SK-N-SH (cell line): ENCODE measurements around the gene NOTCH3. TPM values are rescaled to one million over a fixed set of nuclear protein-coding genes. Genes with fewer than 3 reads are reported as not detected.

ENCODE experiments used
- CTCF ChIA-PET: fragments of 300-600, 350-600 bp; formaldehyde crosslinking; extraction: SDS; loops from one replicate; lab custom pipeline; 2021; lab: Yijun Ruan, JAX
- POLR2A ChIA-PET: fragments of 350-600 bp; sonication (Branson Sonifier 250); formaldehyde crosslinking; extraction: SDS; loops from one replicate; lab custom pipeline; 2020; ENCODE audit warnings: antibody characterized with exemption, inconsistent platforms; lab: Yijun Ruan, JAX
- DNase-seq: peaks from one replicate; pipeline ENCODE4 v3.0.0; 2012
- H2AFZ ChIP-seq: fragments of 200-600 bp; sonication (generic); 2 replicates; pipeline ENCODE4 v1.8.1; 2016; ENCODE audit warnings: antibody characterized with exemption, mild to moderate bottlenecking, low read depth
- H3F3A ChIP-seq: fragments of 200-600 bp; sonication (generic); replicated peaks from 2 replicates; pipeline ENCODE3; 2016; ENCODE audit warnings: antibody characterized with exemption, mild to moderate bottlenecking; ENCODE audit not compliant: insufficient read depth
- H3K27ac ChIP-seq, 2 experiments: fragments of 200-500 bp in 1 of 2; fragments of 200-600 bp in 1 of 2; sonication (Bioruptor generic) in 1 of 2; sonication (generic), shearing (Covaris generic) in 1 of 2; 2 replicates each; pipeline versions ENCODE4 v1.5.1 to v1.6.1; 2014 to 2016; ENCODE audit warnings: low read depth in 2 of 2, inconsistent platforms in 1 of 2, low read length in 1 of 2, mild to moderate bottlenecking in 1 of 2, mixed read lengths in 1 of 2
- H3K27me3 ChIP-seq: fragments of 200-600 bp; sonication (generic), shearing (Covaris generic); 2 replicates; pipeline ENCODE4 v1.6.1; 2016; ENCODE audit warnings: mixed run types; ENCODE audit not compliant: insufficient read depth
- H3K36me3 ChIP-seq, 2 experiments: fragments of 200-500 bp in 1 of 2; fragments of 200-600 bp in 1 of 2; sonication (Bioruptor generic) in 1 of 2; sonication (generic) in 1 of 2; replicated peaks in 1 of 2; 2 replicates each; pipeline versions ENCODE3 to v1.5.1; 2014 to 2016; ENCODE audit warnings: low read length in 1 of 2, mild to moderate bottlenecking in 1 of 2; ENCODE audit not compliant: insufficient read depth in 2 of 2, control insufficient read depth in 1 of 2
- H3K4me1 ChIP-seq, 2 experiments: fragments of 200-500 bp in 1 of 2; fragments of 200-600 bp in 1 of 2; sonication (Bioruptor generic) in 1 of 2; sonication (generic), shearing (Covaris generic) in 1 of 2; 2 replicates each; pipeline versions ENCODE4 v1.5.1 to v1.6.1; 2014 to 2016; ENCODE audit warnings: low read depth in 1 of 2, low read length in 1 of 2, mixed run types in 1 of 2; ENCODE audit not compliant: insufficient read depth in 2 of 2, control insufficient read depth in 1 of 2
- H3K4me2 ChIP-seq: fragments of 200-600 bp; sonication (generic), shearing (Covaris generic); 2 replicates; pipeline ENCODE4 v1.6.1; 2017; ENCODE audit warnings: mixed run types
- H3K4me3 ChIP-seq, 2 experiments: fragments of 200-500 bp in 1 of 2; fragments of 200-600 bp in 1 of 2; sonication (Bioruptor generic) in 1 of 2; sonication (generic), shearing (Covaris generic) in 1 of 2; 2 replicates each; pipeline versions ENCODE4 v1.5.1 to v1.8.1; 2014 to 2016; ENCODE audit warnings: low read depth in 2 of 2, inconsistent platforms in 1 of 2, low read length in 1 of 2, mild to moderate bottlenecking in 1 of 2, mixed read lengths in 1 of 2, moderate library complexity in 1 of 2
- H3K79me2 ChIP-seq: fragments of 200-600 bp; sonication (generic); 2 replicates; pipeline ENCODE4 v1.8.1; 2017; ENCODE audit warnings: mild to moderate bottlenecking; ENCODE audit not compliant: insufficient read depth
- H3K9ac ChIP-seq: fragments of 200-600 bp; sonication (generic); 2 replicates; pipeline ENCODE4 v1.6.1; 2017; ENCODE audit warnings: mixed run types
- H3K9me2 ChIP-seq: fragments of 200-600 bp; sonication (generic); 2 replicates; pipeline ENCODE4 v1.6.1; 2017; ENCODE audit warnings: mixed run types
- H3K9me3 ChIP-seq: fragments of 200-600 bp; sonication (generic); 2 replicates; pipeline ENCODE4 v1.6.1; 2017; ENCODE audit warnings: mixed run types, mild to moderate bottlenecking, moderate library complexity
- H4K20me1 ChIP-seq: fragments of 200-600 bp; sonication (generic); 2 replicates; pipeline ENCODE4 v1.6.1; 2017; ENCODE audit warnings: mild to moderate bottlenecking, mixed run types; ENCODE audit not compliant: insufficient read depth
- CHD2 ChIP-seq: fragments of 150-350 bp; IDR thresholded peaks from 2 replicates; pipeline ENCODE4 v1.6.1; 2018; ENCODE audit warnings: low read length; ENCODE audit not compliant: partially characterized antibody
- EP300 ChIP-seq, 2 experiments: IDR thresholded peaks; 2 replicates each; pipeline versions ENCODE4 v1.4.0 to v1.6.1; 2012; ENCODE audit warnings: borderline replicate concordance in 1 of 2, low read depth in 1 of 2, low read length in 1 of 2
- EZH2phosphoT487 ChIP-seq: fragments of 200-600 bp; sonication (generic); IDR thresholded peaks from 2 replicates; pipeline ENCODE4 v1.6.1; 2017; ENCODE audit warnings: low read depth, mixed run types, mild to moderate bottlenecking, antibody characterized with exemption, moderate library complexity, borderline replicate concordance
- FOSL2 ChIP-seq: IDR thresholded peaks from 2 replicates; pipeline ENCODE4 v1.4.0; 2012; ENCODE audit warnings: low read depth, mild to moderate bottlenecking, moderate library complexity, borderline replicate concordance
- FOXM1 ChIP-seq: IDR thresholded peaks from 2 replicates; pipeline ENCODE4 v1.4.0; 2012; ENCODE audit warnings: low read depth, mild to moderate bottlenecking
- GABPA ChIP-seq: IDR thresholded peaks from 2 replicates; pipeline ENCODE4 v1.4.0; 2012; ENCODE audit warnings: low read depth, mild to moderate bottlenecking
- GATA2 ChIP-seq: sonication (generic); formaldehyde crosslinking; IDR thresholded peaks from 2 replicates; pipeline ENCODE4 v1.5.0; 2020; ENCODE audit warnings: mild to moderate bottlenecking, missing genetic modification reagents
- JUND ChIP-seq: IDR thresholded peaks from 2 replicates; pipeline ENCODE4 v1.4.0; 2012
- MAX ChIP-seq: IDR thresholded peaks from 2 replicates; pipeline ENCODE4 v1.4.0; 2012; ENCODE audit warnings: low read depth
- MXI1 ChIP-seq: IDR thresholded peaks from 2 replicates; pipeline ENCODE4 v1.6.1; 2012; ENCODE audit warnings: mild to moderate bottlenecking, low read depth, low read length, improper control_type of control experiment
- NFIC ChIP-seq: IDR thresholded peaks from 2 replicates; pipeline ENCODE4 v1.4.0; 2012; ENCODE audit warnings: borderline replicate concordance
- PBX3 ChIP-seq: IDR thresholded peaks from 2 replicates; pipeline ENCODE4; 2012
- REST ChIP-seq: IDR thresholded peaks from 2 replicates; pipeline ENCODE4 v1.6.1; 2012; ENCODE audit warnings: mild to moderate bottlenecking, low read depth, low read length, moderate library complexity
- RFX5 ChIP-seq: IDR thresholded peaks from 2 replicates; pipeline ENCODE4 v1.6.1; 2012; ENCODE audit warnings: mild to moderate bottlenecking, improper control_type of control experiment, low read length
- RXRA ChIP-seq: IDR thresholded peaks from 2 replicates; pipeline ENCODE4 v1.4.0; 2012; ENCODE audit warnings: low read depth, mild to moderate bottlenecking, borderline replicate concordance
- SIN3A ChIP-seq: IDR thresholded peaks from 2 replicates; pipeline ENCODE4 v1.6.1; 2012; ENCODE audit warnings: low read depth, mild to moderate bottlenecking, low read length, moderate library complexity, borderline replicate concordance
- TAF1 ChIP-seq: IDR thresholded peaks from 2 replicates; pipeline ENCODE4 v1.6.1; 2012; ENCODE audit warnings: low read depth, mild to moderate bottlenecking, low read length, moderate library complexity, borderline replicate concordance
- TCF12 ChIP-seq: IDR thresholded peaks from 2 replicates; pipeline ENCODE4 v1.4.0; 2012
- TEAD4 ChIP-seq: IDR thresholded peaks from 2 replicates; pipeline ENCODE4 v1.4.0; 2012; ENCODE audit warnings: mild to moderate bottlenecking, borderline replicate concordance; ENCODE audit not compliant: insufficient read depth
- USF2 ChIP-seq: fragments of 150-350 bp; IDR thresholded peaks from 2 replicates; pipeline ENCODE4 v1.6.1; 2017; ENCODE audit warnings: antibody characterized with exemption, low read length, low read depth, borderline replicate concordance
- YY1 ChIP-seq: IDR thresholded peaks from 2 replicates; pipeline ENCODE4 v1.4.0; 2012; ENCODE audit warnings: low read depth, mild to moderate bottlenecking
- ZBTB33 ChIP-seq: IDR thresholded peaks from 2 replicates; pipeline ENCODE4 v1.4.0; 2012; ENCODE audit warnings: low read depth, borderline replicate concordance
- WGBS: methylation state at CpG from one replicate; pipeline ENCODE4 v1.1.6; 2017; ENCODE audit warnings: low lambda C conversion rate; 5-methylcytosine and 5-hydroxymethylcytosine counted together
- polyA plus RNA-seq, 3 experiments: library from polyadenylated mRNA; depleted of rRNA; stranded (reverse); fragments of >200 nt; gene quantifications; 2 replicates each; pipeline ENCODE4 v1.2.3, GENCODE V29; 2012

The NOTCH3 gene
- polyA plus RNA-seq, 1 of the 3 experiments (the other 2 are of a cell fraction), result 7.0 TPM

- TF ChIP-seq USF2 (no peak), EZH2phosphoT487 (no peak), FOXM1 (no peak), JUND (no peak), GABPA (no peak), GATA2 (CRISPR knock-in tag) (no peak), MAX (no peak), FOSL2 (no peak), RXRA (no peak), TAF1 (no peak), TCF12 (no peak), CHD2 (no peak)
Observed at GRCh38 chr19:15177269-15178116, 23.3 kb downstream of the NOTCH3 start (continued).

GRCh38 chr19:15175609-15176008, 25.2 kb downstream of the NOTCH3 start:
- ChIA-PET CTCF (interaction anchor here (0.6 to 2.9 kb wide), 5 partner anchors 84 to 380 kb away, joined by 3 to 21 read pairs (median 4); partner anchors contain the start of gene AKAP8L), POLR2A (no interaction called here)
- Histone ChIP-seq H3F3A (no peaks in the 10 kb centered on the region), H3K27me3 (no peaks in the 10 kb centered on the region), H3K4me3 (no peak overlapping the region), H4K20me1 (no peaks in the 10 kb centered on the region), H3K4me1 (peaks cover 0 to 2% of the 10 kb centered on the region in 2 experiments; a peak in 1 of 4 replicates), H2AFZ (no peak overlapping the region), H3K9ac (no peak overlapping the region), H3K4me2 (no peak overlapping the region), H3K9me3 (no peaks in the 10 kb centered on the region), H3K27ac (no peak overlapping the region), H3K79me2 (no peaks in the 10 kb centered on the region; the same call in 1 of the 2 replicates), H3K9me2 (no peaks in the 10 kb centered on the region), H3K36me3 (no peaks in the 10 kb centered on the region)
- no peak for DNase-seq
- 85% methylated on average over 3 of the region's 3 CpGs for WGBS
- TF ChIP-seq USF2 (no peak), REST (no peak), CHD2 (no peak), MXI1 (no peak), YY1 (no peak), PBX3 (no peak), TEAD4 (no peak), ZBTB33 (no peak), EZH2phosphoT487 (no peak), NFIC (no peak), RFX5 (no peak), SIN3A (no peak), EP300 (IDR thresholded peaks at IDR 0.05; ENCODE audit: borderline replicate concordance in 1 of 2, low read depth in 1 of 2, low read length in 1 of 2) (no peak)
